ENCODE data around the gene CMSS1.

CMSS1 gene

GRCh38 chr3:99823723-99824711 is 6.4 kb downstream of the CMSS1 start:
- H3K27ac ChIP-seq: no peak overlapping the region
- H3K36me3 ChIP-seq (ENCODE audit: control insufficient read depth, insufficient read depth, low read length): no peaks in the 10 kb centered on the region
- peaks cover 13% of the 10 kb centered on the region for H3K79me2 ChIP-seq
- no peak overlapping the region for H3K4me3 ChIP-seq (ENCODE audit: low read depth, low read length)
- H3K9me3 ChIP-seq (ENCODE audit: control insufficient read depth, low read length): no peaks in the 10 kb centered on the region
- no peak overlapping the region for H3K4me2 ChIP-seq (ENCODE audit: low read length)
- H3K27me3 ChIP-seq (ENCODE audit: control insufficient read depth, insufficient read depth, low read length): no peaks in the 10 kb centered on the region
- no peak for TF ChIP-seq CTCF (IDR thresholded peaks at IDR 0.05)
- H3K9ac ChIP-seq: no peak overlapping the region
- peaks cover 8% of the 10 kb centered on the region for H3K4me1 ChIP-seq
- H2AFZ ChIP-seq: peak overlapping the region; percentile 17

GRCh38 chr3:99825004-99825640 is 7.5 kb downstream of the CMSS1 start:
- peaks cover 8% of the 10 kb centered on the region for H3K4me1 ChIP-seq

DNA sequence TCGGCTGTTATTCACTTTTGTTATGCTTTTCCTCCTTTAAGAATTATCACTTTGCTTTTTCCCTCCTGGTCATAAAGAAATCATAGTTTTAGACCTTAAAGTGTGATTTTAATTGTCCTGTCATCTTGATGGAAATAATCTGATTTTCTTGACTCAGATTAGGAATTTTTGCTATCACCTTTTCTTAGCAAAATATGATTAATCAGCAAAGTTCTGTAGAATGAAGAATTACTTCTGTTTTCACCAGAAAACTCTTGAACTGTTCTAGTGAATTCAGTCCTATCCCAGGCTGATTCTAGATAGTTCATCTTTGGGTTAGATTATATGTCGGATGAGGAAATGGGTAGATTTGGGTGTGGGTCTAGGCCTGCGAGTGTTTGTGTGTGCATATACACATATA is 12.2 kb downstream of the CMSS1 start:
- no peak overlapping the region for H2AFZ ChIP-seq
- H3K27me3 ChIP-seq (ENCODE audit: control insufficient read depth, insufficient read depth, low read length): no peaks in the 10 kb centered on the region
- no peak for TF ChIP-seq CTCF (IDR thresholded peaks at IDR 0.05)
- H3K4me1 ChIP-seq: peaks cover 3% of the 10 kb centered on the region
- no peaks in the 10 kb centered on the region for H3K36me3 ChIP-seq (ENCODE audit: control insufficient read depth, insufficient read depth, low read length)
- no peak overlapping the region for H3K4me2 ChIP-seq (ENCODE audit: low read length)
- no peak overlapping the region for H3K4me3 ChIP-seq (ENCODE audit: low read depth, low read length)
- no peaks in the 10 kb centered on the region for H3K9me3 ChIP-seq (ENCODE audit: control insufficient read depth, low read length)
- H3K9ac ChIP-seq: no peak overlapping the region
- peaks cover 22% of the 10 kb centered on the region for H3K79me2 ChIP-seq
- no peak overlapping the region for H3K27ac ChIP-seq

More at GRCh38 chr3:99825004-99825640, 7.5 kb downstream of the CMSS1 start:
- no peaks in the 10 kb centered on the region for H3K36me3 ChIP-seq (ENCODE audit: control insufficient read depth, insufficient read depth, low read length)
- peak overlapping the region; percentile 41 for H3K4me2 ChIP-seq (ENCODE audit: low read length)
- H3K27ac ChIP-seq: no peak overlapping the region
- H3K79me2 ChIP-seq: peaks cover 11% of the 10 kb centered on the region
- H3K27me3 ChIP-seq (ENCODE audit: control insufficient read depth, insufficient read depth, low read length): no peaks in the 10 kb centered on the region
- H3K9me3 ChIP-seq (ENCODE audit: control insufficient read depth, low read length): no peaks in the 10 kb centered on the region
- H3K4me3 ChIP-seq (ENCODE audit: low read depth, low read length): no peak overlapping the region
- H2AFZ ChIP-seq: no peak overlapping the region
- no peak for TF ChIP-seq CTCF (IDR thresholded peaks at IDR 0.05)
- H3K9ac ChIP-seq: no peak overlapping the region

DNA sequence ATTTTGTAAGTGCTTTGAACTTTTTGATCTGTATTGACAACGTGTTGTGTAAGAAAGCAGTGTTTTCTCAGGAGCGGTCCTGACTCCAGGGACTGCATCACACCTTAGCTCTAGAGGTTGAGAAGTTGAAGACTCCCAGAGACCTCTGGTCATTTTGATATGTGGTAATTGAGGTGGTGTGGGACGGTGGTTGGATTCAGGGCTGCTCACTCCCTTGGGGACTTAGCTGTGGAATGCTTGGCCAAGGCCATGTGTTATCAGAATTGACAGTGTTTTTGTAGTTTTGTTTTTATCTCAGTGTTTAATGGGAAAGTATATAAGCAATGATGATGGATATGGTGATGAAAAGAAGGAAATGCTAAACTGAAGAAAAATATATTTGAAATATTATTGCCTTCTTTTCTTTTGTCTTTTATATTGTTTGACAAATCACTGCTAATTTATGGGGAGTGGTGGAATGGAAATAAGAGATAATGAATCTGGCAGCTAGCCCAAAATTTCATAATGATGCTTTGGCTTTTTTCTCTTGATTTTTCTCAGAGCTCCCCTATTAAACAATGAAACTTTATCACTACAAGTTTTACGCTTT is 16.0 kb downstream of the CMSS1 start:
- Histone ChIP-seq H3K36me3 (ENCODE audit: control insufficient read depth, insufficient read depth, low read length) (no peaks in the 10 kb centered on the region), H3K27me3 (ENCODE audit: control insufficient read depth, insufficient read depth, low read length) (no peaks in the 10 kb centered on the region), H3K4me1 (no peaks in the 10 kb centered on the region), H2AFZ (no peak overlapping the region), H3K27ac (no peak overlapping the region), H3K9me3 (ENCODE audit: control insufficient read depth, low read length) (no peaks in the 10 kb centered on the region), H3K79me2 (peaks cover 25% of the 10 kb centered on the region), H3K4me2 (ENCODE audit: low read length) (no peak overlapping the region), H3K9ac (no peak overlapping the region), H3K4me3 (ENCODE audit: low read depth, low read length) (no peak overlapping the region)
- no peak for TF ChIP-seq CTCF (IDR thresholded peaks at IDR 0.05)
